CD14-positive monocyte (primary cell): ENCODE measurements around the gene SMARCE1. TPM values are rescaled to one million over a fixed set of nuclear protein-coding genes. Genes with fewer than 3 reads are reported as not detected.
A peak's percentile ranks its signal among the peaks of the same experiment; 100 is the strongest.

ENCODE experiments used
- DNase-seq, 3 donors: peaks; one replicate each; pipeline ENCODE4 v3.0.0-alpha.2; 2011 to 2022
- H2AFZ ChIP-seq: 2 replicates; pipeline ENCODE4 v1.6.0; 2012; ENCODE audit warnings: mild to moderate bottlenecking, low read depth, low read length, inconsistent platforms; ENCODE audit not compliant: insufficient read depth, poor library complexity, severe bottlenecking
- H3K27ac ChIP-seq, 2 donors: 1 replicate in 1 of 2; 2 replicates in 1 of 2; pipeline ENCODE4 v1.5.1; 2012 to 2013; ENCODE audit warnings: low read length in 2 of 2, control low read depth in 1 of 2, inconsistent platforms in 1 of 2, low read depth in 1 of 2, mild to moderate bottlenecking in 1 of 2
- H3K27me3 ChIP-seq, 2 donors: one replicate each; pipeline versions ENCODE4 v1.6.0 to v1.6.1; 2011 to 2013; ENCODE audit warnings: low read length in 2 of 2; ENCODE audit not compliant: control insufficient read depth in 2 of 2, insufficient read depth in 2 of 2
- H3K36me3 ChIP-seq, 2 donors: replicated peaks in 1 of 2; 1 replicate in 1 of 2; 2 replicates in 1 of 2; pipeline versions ENCODE4 v1.5.1 to v1.6.1; 2012 to 2013; ENCODE audit warnings: low read length in 2 of 2, control low read depth in 1 of 2, inconsistent platforms in 1 of 2, mild to moderate bottlenecking in 1 of 2; ENCODE audit not compliant: insufficient read depth in 2 of 2, control insufficient read depth in 1 of 2
- H3K4me1 ChIP-seq, 2 donors: 1 replicate in 1 of 2; 2 replicates in 1 of 2; pipeline versions ENCODE4 v1.5.1 to v1.6.1; 2012 to 2013; ENCODE audit warnings: low read length in 2 of 2, control low read depth in 1 of 2, inconsistent platforms in 1 of 2, mild to moderate bottlenecking in 1 of 2, moderate library complexity in 1 of 2; ENCODE audit not compliant: insufficient read depth in 2 of 2, control insufficient read depth in 1 of 2
- H3K4me2 ChIP-seq: replicated peaks from 2 replicates; pipeline ENCODE3; 2012; ENCODE audit warnings: low read length, moderate library complexity, mild to moderate bottlenecking; ENCODE audit not compliant: poor library complexity, severe bottlenecking; ENCODE audit errors: extremely low read depth
- H3K4me3 ChIP-seq, 3 experiments: fragments of 200-600 bp in 1 of 3; sonication (generic) in 1 of 3; replicated peaks in 1 of 3; 1 replicate in 2 of 3; 2 replicates in 1 of 3; pipeline ENCODE4 v1.5.1; 2011 to 2013; ENCODE audit warnings: low read length in 3 of 3, mild to moderate bottlenecking in 3 of 3, control low read depth in 2 of 3, low read depth in 2 of 3, inconsistent platforms in 1 of 3, moderate library complexity in 1 of 3
- H3K79me2 ChIP-seq: 2 replicates; pipeline ENCODE4 v1.6.0; 2012; ENCODE audit warnings: mild to moderate bottlenecking, control low read depth, inconsistent platforms, low read length, moderate library complexity; ENCODE audit not compliant: insufficient read depth
- H3K9ac ChIP-seq: 2 replicates; pipeline ENCODE4 v1.6.0; 2017; ENCODE audit warnings: low read length, mild to moderate bottlenecking; ENCODE audit not compliant: insufficient read depth, poor library complexity, severe bottlenecking
- H3K9me3 ChIP-seq, 2 donors: replicated peaks in 1 of 2; 1 replicate in 1 of 2; 2 replicates in 1 of 2; pipeline versions ENCODE4 v1.5.1 to v1.6.1; 2012 to 2013; ENCODE audit warnings: low read length in 2 of 2, control low read depth in 1 of 2; ENCODE audit not compliant: control insufficient read depth in 1 of 2, insufficient read depth in 1 of 2
- H4K20me1 ChIP-seq: 2 replicates; pipeline ENCODE4 v1.6.0; 2012; ENCODE audit warnings: mild to moderate bottlenecking, low read length, control low read depth, moderate library complexity; ENCODE audit not compliant: insufficient read depth
- H3K27ac Mint-ChIP-seq, 7 donors: one replicate each; pipeline ENCODE4 v1.8.0; 2020; ENCODE audit warnings: mild to moderate bottlenecking in 7 of 7, mixed read lengths in 7 of 7, moderate library complexity in 6 of 7, inconsistent platforms in 2 of 7
- H3K27me3 Mint-ChIP-seq, 3 donors: one replicate each; pipeline ENCODE4 v1.8.0; 2021 to 2022; ENCODE audit warnings: low read depth in 3 of 3, mild to moderate bottlenecking in 3 of 3, mixed read lengths in 3 of 3, moderate library complexity in 3 of 3, inconsistent platforms in 1 of 3
- H3K36me3 Mint-ChIP-seq, 2 donors: one replicate each; pipeline ENCODE4 v1.8.0; 2020; ENCODE audit warnings: mixed read lengths in 2 of 2, inconsistent platforms in 1 of 2, mild to moderate bottlenecking in 1 of 2
- H3K4me1 Mint-ChIP-seq: one replicate; pipeline ENCODE4 v1.8.0; 2020; ENCODE audit warnings: mild to moderate bottlenecking, mixed read lengths
- H3K4me3 Mint-ChIP-seq, 2 donors: one replicate each; pipeline ENCODE4 v1.8.0; 2020; ENCODE audit warnings: mild to moderate bottlenecking in 2 of 2, mixed read lengths in 2 of 2, moderate library complexity in 1 of 2
- H3K9me3 Mint-ChIP-seq, 7 donors: one replicate each; pipeline ENCODE4 v1.8.0; 2020 to 2022; ENCODE audit warnings: mixed read lengths in 7 of 7, mild to moderate bottlenecking in 6 of 7, moderate library complexity in 6 of 7, inconsistent platforms in 2 of 7
- CTCF ChIP-seq: fragments of 200-600 bp; IDR thresholded peaks from one replicate; pipeline ENCODE4 v1.8.0; 2022; ENCODE audit warnings: antibody characterized with exemption, mild to moderate bottlenecking
- WGBS: methylation state at CpG from one replicate; pipeline ENCODE4 v1.1.5; 2013; ENCODE audit warnings: missing lambda C conversion rate; ENCODE audit not compliant: insufficient coverage; 5-methylcytosine and 5-hydroxymethylcytosine counted together
- intact Hi-C, 2 donors: fragments of 100-400 bp; cut with micrococcal nuclease; formaldehyde crosslinking; loops; one replicate each; pipeline versions ENCODE4 v1.15.0 to v1.15.1; 2023
- polyA plus RNA-seq, 3 donors: library from polyadenylated mRNA; depleted of rRNA in 1 of 3; unstranded in 2 of 3; stranded (reverse) in 1 of 3; fragments of 300-500 nt in 2 of 3; fragments of >200 nt in 1 of 3; fragmentation: Illumina TruSeq in 2 of 3; gene quantifications; 1 replicate in 2 of 3; 2 replicates in 1 of 3; pipeline ENCODE4 v1.2.3, GENCODE V29; 2012 to 2021

SMARCE1 gene
- polyA plus RNA-seq, 3 donors, result 18.6 to 127 (median 119) TPM

- H3K36me3 ChIP-seq, result no peaks in the 10 kb centered on the region
- H3K9me3 ChIP-seq, result no peaks in the 10 kb centered on the region
- no peak overlapping the region for H3K4me3 Mint-ChIP-seq
- H3K27me3 ChIP-seq, result no peaks in the 10 kb centered on the region
- peaks cover 0 to 3% (median 0%) of the 10 kb centered on the region in 3 donors for H3K27me3 Mint-ChIP-seq
- no peak overlapping the region for H3K9ac ChIP-seq
- peaks cover 18% of the 10 kb centered on the region for H3K4me1 Mint-ChIP-seq
- H3K79me2 ChIP-seq, result no peaks in the 10 kb centered on the region
- peaks cover 11 to 13% of the 10 kb centered on the region in 2 donors for H3K4me1 ChIP-seq
- WGBS, result 100% methylated on average over 1 of the region's 8 CpGs
- no peak overlapping the region for H3K4me2 ChIP-seq
- no peak overlapping the region for H3K4me3 ChIP-seq
- H3K36me3 Mint-ChIP-seq, result no peaks in the 10 kb centered on the region
- H4K20me1 ChIP-seq, result no peaks in the 10 kb centered on the region
- TF ChIP-seq CTCF, result no peak
- peaks cover 0 to 2% (median 0%) of the 10 kb centered on the region in 7 donors for H3K9me3 Mint-ChIP-seq
- no peak for DNase-seq
- H3K27ac ChIP-seq, result no peak overlapping the region
- no peak overlapping the region for H2AFZ ChIP-seq
- H3K27ac Mint-ChIP-seq, result no peak overlapping the region
- intact Hi-C loops, result no loop called here
Measured at GRCh38 chr17:40600486-40601046, 47.1 kb downstream of the SMARCE1 start.

DNA sequence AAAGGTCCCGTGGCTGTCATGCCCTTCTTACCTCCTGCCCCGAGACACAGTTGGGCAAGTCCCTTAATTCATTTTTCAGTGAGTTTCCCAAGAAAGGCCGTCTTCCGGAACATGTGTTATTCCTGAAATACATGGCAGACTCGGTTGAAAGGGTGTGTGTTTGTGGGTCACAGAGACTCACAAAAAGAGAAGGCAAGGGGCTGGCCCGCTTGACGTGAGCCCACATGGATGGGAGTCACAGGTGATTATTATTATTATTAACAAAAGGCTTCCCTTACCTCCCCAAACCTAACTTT is 48.2 kb downstream of the SMARCE1 start:
- Histone ChIP-seq H3K4me3 (no peak overlapping the region), H3K79me2 (no peaks in the 10 kb centered on the region), H3K4me2 (no peak overlapping the region), H3K9ac (no peak overlapping the region), H3K27ac (no peak overlapping the region), H4K20me1 (no peaks in the 10 kb centered on the region), H3K4me1 (peaks cover 11 to 13% of the 10 kb centered on the region in 2 donors), H2AFZ (no peak overlapping the region), H3K36me3 (no peaks in the 10 kb centered on the region), H3K9me3 (no peaks in the 10 kb centered on the region), H3K27me3 (no peaks in the 10 kb centered on the region)
- H3K36me3 Mint-ChIP-seq, result no peaks in the 10 kb centered on the region
- intact Hi-C loops, result no loop called here
- peaks cover 18% of the 10 kb centered on the region for H3K4me1 Mint-ChIP-seq
- no peaks in the 10 kb centered on the region for H3K27me3 Mint-ChIP-seq
- H3K4me3 Mint-ChIP-seq, result no peak overlapping the region
- no peak for TF ChIP-seq CTCF
- peaks cover 0 to 2% (median 0%) of the 10 kb centered on the region in 7 donors for H3K9me3 Mint-ChIP-seq
- no peak for DNase-seq
- peak overlapping the region in 3 of 7 donors; percentile 8 to 51 (median 51) for H3K27ac Mint-ChIP-seq
- 71% methylated on average over 2 of the region's 7 CpGs for WGBS
